Fibroblast of lung (primary cell): ENCODE results near the gene SLC25A10. TPM values are rescaled to one million over a fixed set of nuclear protein-coding genes. Genes with fewer than 3 reads are reported as not detected.

Source experiments
- DNase-seq, 2 donors: peaks; one replicate each; pipeline versions ENCODE4 v3.0.0 to v3.0.0-alpha.2; 2010; ENCODE audit warnings: low read depth in 2 of 2
- H2AFZ ChIP-seq: 2 replicates; pipeline ENCODE4 v1.5.1; 2012; ENCODE audit warnings: low read length, control low read depth, inconsistent platforms
- H3K27ac ChIP-seq: 2 replicates; pipeline ENCODE4 v1.5.1; 2011; ENCODE audit warnings: low read length, control low read depth; ENCODE audit not compliant: insufficient read depth
- H3K27me3 ChIP-seq: 2 replicates; pipeline ENCODE4 v1.5.1; 2011; ENCODE audit warnings: mild to moderate bottlenecking, low read length; ENCODE audit not compliant: control insufficient read depth, insufficient read depth
- H3K36me3 ChIP-seq: 2 replicates; pipeline ENCODE4 v1.5.1; 2011; ENCODE audit warnings: low read length; ENCODE audit not compliant: control insufficient read depth, insufficient read depth
- H3K4me1 ChIP-seq: 2 replicates; pipeline ENCODE4 v1.5.1; 2011; ENCODE audit warnings: low read length; ENCODE audit not compliant: control insufficient read depth, insufficient read depth; ENCODE audit errors: extremely low read depth
- H3K4me2 ChIP-seq: 2 replicates; pipeline ENCODE4 v1.5.1; 2011; ENCODE audit warnings: low read length, control low read depth; ENCODE audit not compliant: insufficient read depth; ENCODE audit errors: extremely low read depth
- H3K4me3 ChIP-seq, 4 experiments: fragments of 200-600 bp in 1 of 4; sonication (generic) in 1 of 4; replicated peaks in 1 of 4; 2 replicates each; pipeline ENCODE4 v1.5.1; 2011 to 2016; ENCODE audit warnings: low read length in 4 of 4, low read depth in 3 of 4, mild to moderate bottlenecking in 3 of 4, control low read depth in 2 of 4, inconsistent platforms in 1 of 4, mixed read lengths in 1 of 4; ENCODE audit not compliant: insufficient read depth in 1 of 4; ENCODE audit errors: control extremely low read depth in 1 of 4
- H3K79me2 ChIP-seq: 2 replicates; pipeline ENCODE4 v1.5.1; 2012; ENCODE audit warnings: mild to moderate bottlenecking, low read length, inconsistent platforms; ENCODE audit not compliant: control insufficient read depth, insufficient read depth
- H3K9ac ChIP-seq: 2 replicates; pipeline ENCODE4 v1.5.1; 2011; ENCODE audit warnings: mild to moderate bottlenecking, low read length, control low read depth; ENCODE audit not compliant: insufficient read depth
- H3K9me3 ChIP-seq: 2 replicates; pipeline ENCODE4 v1.5.1; 2012; ENCODE audit warnings: low read depth, low read length; ENCODE audit not compliant: control insufficient read depth, insufficient read depth
- H4K20me1 ChIP-seq: 2 replicates; pipeline ENCODE4 v1.5.1; 2011; ENCODE audit warnings: low read length; ENCODE audit not compliant: control insufficient read depth, insufficient read depth; ENCODE audit errors: extremely low read depth
- CTCF ChIP-seq, 2 donors: IDR thresholded peaks in 1 of 2; conservative IDR thresholded peaks in 1 of 2; 1 replicate in 1 of 2; 2 replicates in 1 of 2; pipeline ENCODE4 v1.5.1; 2011 to 2012; ENCODE audit warnings: low read length in 2 of 2, control low read depth in 1 of 2, inconsistent platforms in 1 of 2, low read depth in 1 of 2, mild to moderate bottlenecking in 1 of 2
- EZH2 ChIP-seq: IDR thresholded peaks from 2 replicates; pipeline ENCODE4 v1.5.1; 2012; ENCODE audit warnings: low read length, control low read depth, mild to moderate bottlenecking; ENCODE audit errors: missing control alignments
- polyA plus RNA-seq, 2 donors: library from polyadenylated mRNA; depleted of rRNA in 1 of 2; stranded (reverse) in 1 of 2; unstranded in 1 of 2; fragments of >200 nt; gene quantifications; 2 replicates each; pipeline ENCODE4 v1.2.1, GENCODE V29; 2011 to 2012; ENCODE audit warnings: missing spikeins in 1 of 2
- total RNA-seq: library from RNA; depleted of rRNA; stranded (reverse); fragments of >200 nt; gene quantifications from 2 replicates; pipeline ENCODE4 v1.2.1, GENCODE V29; 2014

The SLC25A10 gene
- total and polyA plus RNA-seq, 2 donors (not counting 1 experiment from before 2014, with no cell fraction given), result 3.7 to 5.8 TPM

GRCh38 chr17:81694810-81695209, 17.3 kb upstream of the SLC25A10 start:
- H3K79me2 ChIP-seq, result peaks cover 26% of the 10 kb centered on the region
- no peak overlapping the region for H3K4me3 ChIP-seq
- no peak for DNase-seq
- no peak for TF ChIP-seq EZH2
- no peak for TF ChIP-seq CTCF (conservative IDR thresholded peaks at IDR 0.05 in 1 of 2, IDR thresholded peaks at IDR 0.05 in 1 of 2; ENCODE audit: low read depth in 1 of 2, low read length in 2 of 2)
- no peaks in the 10 kb centered on the region for H3K27me3 ChIP-seq
- no peaks in the 10 kb centered on the region for H3K4me1 ChIP-seq
- H3K9ac ChIP-seq, result no peak overlapping the region
- H3K4me2 ChIP-seq, result no peak overlapping the region
- no peak overlapping the region for H2AFZ ChIP-seq
- no peaks in the 10 kb centered on the region for H4K20me1 ChIP-seq
- no peak overlapping the region for H3K27ac ChIP-seq
- peaks cover 51% of the 10 kb centered on the region for H3K36me3 ChIP-seq
- H3K9me3 ChIP-seq, result no peaks in the 10 kb centered on the region

- no peak overlapping the region for H3K4me2 ChIP-seq
- H3K4me3 ChIP-seq, result no peak overlapping the region
- no peaks in the 10 kb centered on the region for H3K9me3 ChIP-seq
- no peak overlapping the region for H2AFZ ChIP-seq
- TF ChIP-seq CTCF (conservative IDR thresholded peaks at IDR 0.05 in 1 of 2, IDR thresholded peaks at IDR 0.05 in 1 of 2; ENCODE audit: low read depth in 1 of 2, low read length in 2 of 2) (no peak), EZH2 (no peak)
- no peaks in the 10 kb centered on the region for H4K20me1 ChIP-seq
- H3K9ac ChIP-seq, result no peak overlapping the region
- no peaks in the 10 kb centered on the region for H3K4me1 ChIP-seq
- no peak for DNase-seq
- H3K36me3 ChIP-seq, result peaks cover 47% of the 10 kb centered on the region
- no peaks in the 10 kb centered on the region for H3K27me3 ChIP-seq
- H3K79me2 ChIP-seq, result peaks cover 22% of the 10 kb centered on the region
- no peak overlapping the region for H3K27ac ChIP-seq
These were observed 16.9 kb upstream of the SLC25A10 start for GRCh38 chr17:81695211-81695610.

- no peak for DNase-seq
- no peak overlapping the region for H3K27ac ChIP-seq
- peaks cover 48% of the 10 kb centered on the region for H3K36me3 ChIP-seq
- peaks cover 26% of the 10 kb centered on the region for H3K79me2 ChIP-seq
- H4K20me1 ChIP-seq, result no peaks in the 10 kb centered on the region
- no peak for TF ChIP-seq EZH2
- no peak for TF ChIP-seq CTCF (conservative IDR thresholded peaks at IDR 0.05 in 1 of 2, IDR thresholded peaks at IDR 0.05 in 1 of 2; ENCODE audit: low read depth in 1 of 2, low read length in 2 of 2)
- no peaks in the 10 kb centered on the region for H3K9me3 ChIP-seq
- H3K27me3 ChIP-seq, result no peaks in the 10 kb centered on the region
- no peak overlapping the region for H3K9ac ChIP-seq
- H3K4me1 ChIP-seq, result no peaks in the 10 kb centered on the region
- no peak overlapping the region for H2AFZ ChIP-seq
- H3K4me2 ChIP-seq, result no peak overlapping the region
- no peak overlapping the region for H3K4me3 ChIP-seq
These were observed 16.3 kb upstream of the SLC25A10 start for GRCh38 chr17:81695801-81696200.
